Stimulated activated CD4-positive, alpha-beta T cell treated with anti-CD3 and anti-CD28 coated beads, Interleukin-15, amount 100 ng/mL, for 24 hours (primary cell): ENCODE data around the gene FBXO24.

Experiments
- DNase-seq: peaks from one replicate; pipeline ENCODE4 v3.0.0-alpha.2; 2020

FBXO24 gene

GRCh38 chr7:100598425-100598824 is 12.3 kb downstream of the FBXO24 start:
- no peak for DNase-seq

DNA sequence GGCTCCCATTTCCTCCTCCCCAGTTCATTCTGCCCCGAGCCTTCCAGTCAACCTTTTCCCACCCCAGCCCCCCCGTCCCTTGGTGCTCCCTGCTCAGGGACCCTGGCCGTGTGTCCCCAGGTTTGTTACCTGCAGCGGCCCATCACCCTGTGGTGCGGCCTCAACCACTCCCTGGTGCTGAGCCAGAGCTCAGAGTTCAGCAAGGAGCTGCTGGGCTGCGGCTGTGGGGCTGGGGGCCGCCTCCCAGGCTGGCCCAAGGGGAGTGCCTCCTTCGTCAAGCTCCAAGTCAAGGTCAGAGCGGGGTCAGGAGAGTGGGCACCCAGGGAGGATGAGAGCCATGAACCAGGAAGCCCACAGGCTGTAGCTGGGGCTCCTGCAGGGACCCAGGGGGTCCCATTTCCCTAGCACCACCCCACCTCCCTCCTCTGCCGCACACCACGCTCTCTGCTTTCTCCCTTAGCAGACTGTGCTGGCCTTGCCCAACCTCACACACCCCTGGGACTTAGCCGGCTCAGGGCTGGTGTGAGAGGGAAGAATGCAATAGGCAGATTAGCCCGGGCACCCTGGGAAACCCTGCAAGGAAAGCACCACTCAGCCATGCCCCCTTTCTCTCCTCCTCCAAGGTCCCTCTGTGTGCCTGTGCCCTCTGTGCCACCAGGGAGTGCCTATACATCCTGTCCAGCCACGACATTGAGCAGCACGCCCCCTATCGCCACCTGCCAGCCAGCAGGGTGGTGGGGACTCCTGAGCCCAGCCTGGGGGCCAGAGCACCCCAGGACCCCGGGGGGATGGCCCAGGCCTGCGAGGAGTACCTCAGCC is 14.0 kb downstream of the FBXO24 start:
- no peak for DNase-seq

DNA sequence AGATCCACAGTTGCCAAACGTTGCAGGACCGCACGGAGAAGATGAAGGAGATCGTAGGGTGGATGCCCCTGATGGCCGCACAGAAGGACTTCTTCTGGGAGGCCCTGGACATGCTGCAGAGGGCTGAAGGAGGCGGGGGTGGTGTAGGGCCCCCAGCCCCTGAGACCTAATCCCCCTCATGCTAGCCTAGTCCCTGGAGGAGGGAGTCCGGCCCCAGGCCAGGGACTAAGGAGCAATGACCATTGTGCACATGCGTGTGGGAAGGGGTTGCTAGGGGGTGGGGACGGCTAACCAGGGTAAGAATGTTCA is 14.6 kb downstream of the FBXO24 start:
- no peak for DNase-seq

GRCh38 chr7:100602889-100603725 is 17.0 kb downstream of the FBXO24 start:
- no peak for DNase-seq

- no peak for DNase-seq
Measured at GRCh38 chr7:100603726-100604027, 17.5 kb downstream of the FBXO24 start.

- DNase-seq: peak; percentile 82
Measured at GRCh38 chr7:100604028-100604975, 18.2 kb downstream of the FBXO24 start.

- peak; percentile 73 for DNase-seq
Measured at GRCh38 chr7:100604976-100605911, 19.1 kb downstream of the FBXO24 start.

GRCh38 chr7:100606313-100606712 is 20.2 kb downstream of the FBXO24 start:
- DNase-seq: no peak

- no peak for DNase-seq
Measured at GRCh38 chr7:100607111-100607510, 21.0 kb downstream of the FBXO24 start.

DNA sequence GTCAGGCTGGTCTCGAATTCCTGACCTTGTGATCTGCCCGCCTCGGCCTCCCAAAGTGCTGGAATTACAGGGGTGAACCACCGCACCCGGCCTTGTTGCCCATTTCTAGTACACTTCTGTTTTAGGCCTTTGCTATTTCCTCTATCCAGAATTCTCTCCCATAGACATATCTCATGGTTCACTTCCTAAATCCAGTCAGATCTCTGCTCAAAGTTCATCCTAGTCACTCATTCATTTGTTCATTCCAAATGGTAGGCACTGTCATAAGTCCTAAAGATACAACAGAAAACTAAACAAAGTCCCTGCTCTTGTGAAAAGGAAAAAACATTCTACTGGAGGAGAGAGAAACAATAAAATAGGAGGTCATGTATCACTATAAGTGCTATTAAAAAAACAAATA is 23.8 kb downstream of the FBXO24 start:
- DNase-seq: no peak

DNA sequence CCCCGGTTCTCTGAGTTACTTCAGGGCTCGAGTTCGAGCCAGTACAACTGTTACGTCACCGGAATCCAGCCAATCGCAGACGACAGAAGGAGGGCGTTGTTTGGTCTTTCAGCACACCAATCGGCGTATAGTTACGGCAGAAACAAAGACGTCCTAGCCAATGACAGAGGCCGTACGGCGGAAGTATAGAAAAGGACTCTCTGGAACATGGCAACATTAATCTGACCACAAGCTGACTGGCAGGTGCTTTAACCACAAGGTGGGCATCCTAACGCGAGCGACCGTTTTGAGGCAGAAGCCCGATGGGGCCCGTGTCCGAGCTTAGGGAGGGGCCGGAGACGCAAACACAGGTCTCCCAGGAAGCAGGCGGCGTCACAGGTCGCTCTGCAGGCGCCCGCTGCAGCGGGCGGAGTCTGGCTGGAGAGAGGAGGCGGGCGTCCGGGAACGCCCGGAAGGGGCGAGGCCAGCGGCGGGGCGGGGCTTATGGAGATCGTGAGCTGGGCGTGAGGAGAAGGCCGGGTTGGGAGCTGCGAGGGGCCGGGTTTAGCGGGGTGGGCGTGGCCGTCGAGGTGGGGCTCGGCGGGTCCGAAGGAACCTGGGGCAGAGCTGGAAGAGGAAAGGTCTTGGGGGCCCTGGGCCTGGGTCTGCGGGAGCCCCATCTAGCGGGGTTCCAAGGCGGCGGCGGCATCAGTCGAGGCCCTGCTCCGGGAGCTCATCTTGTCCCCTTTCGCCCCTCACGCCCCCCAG is 26.0 kb downstream of the FBXO24 start, which contains the start of gene MOSPD3:
MOSPD3 (plus strand) TSS at position 558 of the 747 bp plus-strand sequence. CDS start 252 bp downstream, outside the sequence.
- DNase-seq: peak; percentile 99

DNA sequence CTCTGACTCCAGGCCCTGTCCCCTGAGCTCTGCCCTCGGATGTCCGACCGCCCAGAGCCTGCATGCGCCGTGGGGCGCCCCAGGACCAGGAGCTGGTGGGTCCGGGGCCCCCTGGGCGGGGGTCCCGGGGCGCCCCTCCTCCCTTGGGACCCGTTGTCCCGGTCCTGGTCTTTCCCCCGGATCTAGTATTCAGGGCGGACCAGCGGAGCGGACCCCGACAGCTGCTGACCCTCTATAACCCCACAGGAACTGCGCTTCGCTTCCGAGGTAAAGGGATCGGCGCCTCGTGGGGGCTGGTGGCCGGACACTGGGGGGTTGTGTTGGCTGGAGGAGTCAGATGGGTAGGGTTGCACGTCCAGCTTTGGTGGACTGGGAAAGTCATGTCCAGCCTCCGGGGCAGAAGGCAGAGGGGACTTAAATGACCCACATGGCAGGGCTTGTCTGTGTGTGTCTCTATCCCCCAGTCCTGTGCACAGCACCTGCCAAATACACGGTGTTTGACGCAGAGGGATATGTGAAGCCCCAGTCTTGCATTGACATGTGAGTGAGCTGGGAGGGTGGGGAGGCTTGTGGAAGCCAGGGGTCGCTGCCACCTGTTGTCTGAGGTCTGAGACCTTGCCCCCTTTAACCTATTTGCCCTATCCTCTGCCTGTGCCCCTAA is 26.7 kb downstream of the FBXO24 start:
- DNase-seq: no peak

GRCh38 chr7:100613412-100614175 is 27.5 kb downstream of the FBXO24 start:
- no peak for DNase-seq

DNA sequence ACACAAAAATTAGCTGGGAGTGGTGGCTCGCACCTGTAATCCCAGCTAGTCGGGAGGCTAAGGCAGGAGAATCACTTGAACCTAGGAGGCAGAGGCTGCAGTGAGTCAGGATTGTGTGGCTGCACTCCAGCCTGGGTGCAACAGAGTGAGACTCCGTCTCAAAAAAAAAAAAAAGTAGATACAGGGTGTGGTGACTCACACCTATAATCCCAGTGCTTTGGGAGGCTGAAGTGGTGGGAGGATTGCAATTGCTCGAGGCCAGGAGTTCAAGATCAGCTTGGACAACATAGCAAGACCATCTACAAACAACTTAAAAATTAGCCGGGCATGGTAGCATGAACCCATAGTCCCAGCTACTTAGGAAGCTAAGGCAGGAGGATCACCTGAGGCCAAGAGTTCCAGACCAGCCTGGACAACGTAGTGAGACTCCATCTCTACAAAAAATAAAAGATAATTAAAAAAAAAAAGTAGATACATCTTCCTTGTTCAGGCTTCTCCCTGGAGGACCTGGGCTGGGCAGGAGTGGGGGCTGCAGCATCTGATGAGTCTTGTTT is 28.3 kb downstream of the FBXO24 start:
- DNase-seq: no peak

DNA sequence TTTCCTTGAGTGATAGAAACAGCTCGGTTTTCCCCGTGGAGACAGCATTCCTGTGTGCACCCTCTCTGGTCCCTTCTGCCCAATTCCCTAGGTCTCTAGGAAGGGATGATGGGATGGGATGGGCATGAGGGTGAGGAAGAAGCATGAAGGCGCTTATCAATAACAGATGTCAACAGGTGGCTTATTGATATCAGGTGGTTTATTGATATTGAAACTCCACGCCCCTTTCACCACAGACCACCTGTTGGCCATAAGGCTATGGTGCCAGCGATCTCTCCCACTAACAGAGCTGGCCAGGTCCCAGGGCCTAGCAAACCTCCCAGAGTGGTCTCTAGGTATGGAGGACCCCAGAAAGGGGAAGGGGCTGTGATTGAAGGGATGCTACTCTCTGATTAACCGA is 34.1 kb downstream of the FBXO24 start:
- DNase-seq: no peak

DNA sequence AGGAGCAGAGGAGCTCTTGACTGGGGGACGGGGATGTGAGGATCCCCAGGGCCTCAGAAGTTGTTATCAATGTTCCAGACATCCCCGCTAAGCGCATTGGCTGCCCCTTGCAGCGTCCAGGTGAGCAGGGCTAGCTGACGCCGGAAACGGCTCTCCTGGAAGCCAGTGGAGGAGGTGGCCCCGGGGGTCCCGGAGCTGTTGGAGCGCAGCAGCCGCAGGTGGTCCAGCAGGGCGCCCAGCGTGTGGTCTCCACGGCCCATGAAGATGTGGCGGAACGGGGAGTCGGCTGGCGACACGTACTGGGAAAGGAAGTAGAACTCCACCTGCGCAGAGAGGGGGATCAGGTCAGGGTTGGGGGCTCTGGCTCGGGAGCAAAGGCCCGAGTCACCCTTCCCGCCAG is 34.7 kb downstream of the FBXO24 start:
- no peak for DNase-seq

DNA sequence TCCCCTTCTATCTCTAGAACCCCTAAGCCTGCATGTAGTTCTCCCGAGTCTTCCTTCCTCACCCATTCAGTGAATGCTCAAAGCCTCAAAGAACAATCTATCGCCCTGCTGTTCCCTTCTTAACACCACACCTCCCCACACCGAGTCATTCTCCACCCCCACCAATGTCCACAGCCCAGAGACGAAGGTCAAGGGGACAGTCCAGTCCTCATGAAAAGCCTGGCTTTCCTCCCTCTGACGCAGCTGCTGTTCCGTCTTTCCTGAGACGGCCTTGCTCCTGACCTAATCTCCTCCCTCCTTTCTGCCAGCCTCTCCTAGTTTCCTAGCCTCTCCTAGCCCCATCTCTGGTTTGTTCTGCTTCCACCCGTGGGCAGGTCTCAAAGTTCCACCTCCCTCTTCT is 35.4 kb downstream of the FBXO24 start:
- no peak for DNase-seq

GRCh38 chr7:100623951-100624824 is 38.1 kb downstream of the FBXO24 start:
- no peak for DNase-seq

DNA sequence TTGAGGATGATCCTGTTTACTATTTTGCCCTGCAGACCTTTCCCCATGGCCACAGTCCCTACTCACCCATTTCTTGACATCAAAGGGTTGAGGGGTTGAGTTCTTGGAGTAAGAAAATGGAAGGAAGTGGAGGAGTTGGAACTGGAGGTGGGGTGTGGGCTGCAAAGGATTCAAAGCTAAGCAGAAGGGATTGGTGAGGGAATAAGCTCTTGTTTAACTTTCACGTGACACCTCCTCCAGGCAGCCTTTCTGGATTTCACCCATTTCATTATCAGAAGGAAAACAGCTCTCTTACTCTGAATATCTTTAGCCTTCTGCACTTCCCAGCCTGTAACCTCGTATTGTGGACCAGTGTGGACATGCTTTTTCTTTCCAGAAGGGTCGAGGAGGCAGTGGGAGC is 39.9 kb downstream of the FBXO24 start:
- no peak for DNase-seq
